Testis (tissue), 2 donors: ENCODE data around the gene CAMK2G.

ENCODE experiments used
- POLR2A ChIP-seq: fragments of 450-650 bp; IDR thresholded peaks from one replicate; pipeline ENCODE4 v1.6.1; 2017; ENCODE audit warnings: antibody characterized with exemption, mild to moderate bottlenecking, moderate library complexity
- TF ChIP-seq, protein P1 (sequence below), 3 experiments: fragments of 450-650 bp in 2 of 3; fragments of 200-600 bp in 1 of 3; sonication (generic) in 1 of 3; IDR thresholded peaks; one replicate each; pipeline ENCODE4 v1.5.1; 2016 to 2019; ENCODE audit warnings: antibody characterized with exemption in 3 of 3, mild to moderate bottlenecking in 2 of 3, moderate library complexity in 1 of 3

DNA sequence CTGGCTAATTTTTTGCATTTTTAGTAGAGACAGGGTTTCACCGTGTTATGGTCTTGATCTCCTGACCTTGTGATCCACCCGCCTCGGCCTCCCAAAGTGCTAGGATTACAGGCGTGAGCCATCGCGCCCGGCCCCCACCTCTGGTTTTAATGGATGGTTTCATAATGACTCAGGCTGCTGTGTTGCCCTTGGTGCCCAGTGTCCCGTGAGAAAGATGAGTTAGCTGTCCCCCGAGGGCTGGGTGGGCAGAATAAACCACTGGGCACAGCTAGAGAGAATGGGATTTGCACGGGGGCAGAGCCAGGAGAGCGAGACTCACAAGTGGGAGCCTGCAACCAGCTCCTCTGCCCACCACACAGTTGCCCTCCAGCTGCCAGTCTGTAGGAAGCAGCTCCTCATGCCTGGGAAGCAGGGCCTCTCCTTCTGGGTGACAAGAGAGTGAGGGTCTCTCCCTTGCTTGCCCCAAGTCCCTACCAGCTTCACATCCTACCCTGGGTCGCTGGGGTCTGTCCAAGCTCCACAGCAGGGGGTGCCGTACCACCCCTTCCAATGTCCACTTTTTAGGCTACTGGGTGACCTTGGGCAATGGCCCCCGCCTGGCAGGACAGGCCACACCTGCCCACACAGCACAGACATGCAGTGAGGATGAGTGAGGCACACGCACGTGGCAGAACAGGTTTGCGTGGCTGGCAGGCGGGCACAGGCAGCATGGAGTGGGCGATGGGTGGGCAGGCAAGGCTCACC lies 46.8 kb downstream of the CAMK2G start:
- TF ChIP-seq, protein P1, sequence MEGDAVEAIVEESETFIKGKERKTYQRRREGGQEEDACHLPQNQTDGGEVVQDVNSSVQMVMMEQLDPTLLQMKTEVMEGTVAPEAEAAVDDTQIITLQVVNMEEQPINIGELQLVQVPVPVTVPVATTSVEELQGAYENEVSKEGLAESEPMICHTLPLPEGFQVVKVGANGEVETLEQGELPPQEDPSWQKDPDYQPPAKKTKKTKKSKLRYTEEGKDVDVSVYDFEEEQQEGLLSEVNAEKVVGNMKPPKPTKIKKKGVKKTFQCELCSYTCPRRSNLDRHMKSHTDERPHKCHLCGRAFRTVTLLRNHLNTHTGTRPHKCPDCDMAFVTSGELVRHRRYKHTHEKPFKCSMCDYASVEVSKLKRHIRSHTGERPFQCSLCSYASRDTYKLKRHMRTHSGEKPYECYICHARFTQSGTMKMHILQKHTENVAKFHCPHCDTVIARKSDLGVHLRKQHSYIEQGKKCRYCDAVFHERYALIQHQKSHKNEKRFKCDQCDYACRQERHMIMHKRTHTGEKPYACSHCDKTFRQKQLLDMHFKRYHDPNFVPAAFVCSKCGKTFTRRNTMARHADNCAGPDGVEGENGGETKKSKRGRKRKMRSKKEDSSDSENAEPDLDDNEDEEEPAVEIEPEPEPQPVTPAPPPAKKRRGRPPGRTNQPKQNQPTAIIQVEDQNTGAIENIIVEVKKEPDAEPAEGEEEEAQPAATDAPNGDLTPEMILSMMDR (IDR thresholded peaks at IDR 0.05), result no peak
- TF ChIP-seq POLR2A, result no peak
